ENCODE measurements around the gene MCM6.
"Not testable (repeated sequence)": the region's sequence is repeated elsewhere in the genome, so short reads cannot be mapped to it uniquely, and the experiment has no call there.

Gene MCM6

GRCh38 chr2:135876066-135876711 is at the start of gene MCM6:
MCM6 (minus strand) TSS chr2:135876443; CDS start chr2:135876365, 78 bp downstream.
- peak; percentile 99 for DNase-seq (ENCODE audit: low read depth, low spot score)

GRCh38 chr2:135925571-135925970 is 49.3 kb upstream of the MCM6 start:
- DNase-seq (ENCODE audit: low read depth, low spot score), result no peak

- DNase-seq (ENCODE audit: low read depth, low spot score), result no peak
These were observed 40.0 kb upstream of the MCM6 start for GRCh38 chr2:135916207-135916606.

- no peak for DNase-seq (ENCODE audit: low read depth, low spot score)
These were observed 38.2 kb upstream of the MCM6 start for GRCh38 chr2:135914485-135914884.

GRCh38 chr2:135913727-135914365 is 37.6 kb upstream of the MCM6 start:
- DNase-seq (ENCODE audit: low read depth, low spot score), result no peak

GRCh38 chr2:135909976-135910375 is 33.7 kb upstream of the MCM6 start:
- no peak for DNase-seq (ENCODE audit: low read depth, low spot score)

GRCh38 chr2:135905679-135906078 is 29.4 kb upstream of the MCM6 start:
- no peak for DNase-seq (ENCODE audit: low read depth, low spot score)

GRCh38 chr2:135904341-135904989 is 28.2 kb upstream of the MCM6 start:
- no peak for DNase-seq (ENCODE audit: low read depth, low spot score)

- peak; percentile 9 for DNase-seq (ENCODE audit: low read depth, low spot score)
These were observed 27.4 kb upstream of the MCM6 start for GRCh38 chr2:135903650-135904049.

GRCh38 chr2:135899567-135899966 is 23.3 kb upstream of the MCM6 start:
- DNase-seq (ENCODE audit: low read depth, low spot score), result no peak

GRCh38 chr2:135898234-135898786 is 22.1 kb upstream of the MCM6 start:
- DNase-seq (ENCODE audit: low read depth, low spot score), result no peak

GRCh38 chr2:135894930-135895329 is 18.7 kb upstream of the MCM6 start:
- DNase-seq (ENCODE audit: low read depth, low spot score), result no peak

- no peak for DNase-seq (ENCODE audit: low read depth, low spot score)
These were observed 17.1 kb upstream of the MCM6 start for GRCh38 chr2:135893374-135893794.

GRCh38 chr2:135890835-135891234 is 14.6 kb upstream of the MCM6 start:
- no peak for DNase-seq (ENCODE audit: low read depth, low spot score)

- no peak for DNase-seq (ENCODE audit: low read depth, low spot score)
These were observed 13.9 kb upstream of the MCM6 start for GRCh38 chr2:135890149-135890548.

GRCh38 chr2:135888587-135888986 is 12.3 kb upstream of the MCM6 start:
- not testable (repeated sequence) for DNase-seq (ENCODE audit: low read depth, low spot score)

- no peak for DNase-seq (ENCODE audit: low read depth, low spot score)
These were observed 9.5 kb upstream of the MCM6 start for GRCh38 chr2:135885709-135886108.

GRCh38 chr2:135882415-135882814 is 6.2 kb upstream of the MCM6 start:
- DNase-seq (ENCODE audit: low read depth, low spot score), result no peak

GRCh38 chr2:135876770-135877169 is 527 bp upstream of the MCM6 start:
- DNase-seq (ENCODE audit: low read depth, low spot score), result not testable (repeated sequence)

GRCh38 chr2:135875491-135876065 is 665 bp downstream of the MCM6 start:
- DNase-seq (ENCODE audit: low read depth, low spot score), result peak; percentile 74

- peak; percentile 24 for DNase-seq (ENCODE audit: low read depth, low spot score)
These were observed 1.4 kb downstream of the MCM6 start for GRCh38 chr2:135874777-135875365.

GRCh38 chr2:135870571-135870970 is 5.7 kb downstream of the MCM6 start:
- DNase-seq (ENCODE audit: low read depth, low spot score), result no peak

Data from ELF-1 (cell line).